GM12875 (cell line): ENCODE data around the gene THAP2.

ENCODE experiments used
- H3K4me3 ChIP-seq: one replicate; pipeline ENCODE4 v1.5.1; 2011; ENCODE audit warnings: low read depth, low read length, control low read depth
- TF ChIP-seq, protein P1 (sequence below): IDR thresholded peaks from 2 replicates; pipeline ENCODE4 v1.5.1; 2011; ENCODE audit warnings: low read depth, mild to moderate bottlenecking, control low read depth, inconsistent platforms, low read length, moderate library complexity, borderline replicate concordance; ENCODE audit not compliant: insufficient read depth

Gene THAP2

DNA sequence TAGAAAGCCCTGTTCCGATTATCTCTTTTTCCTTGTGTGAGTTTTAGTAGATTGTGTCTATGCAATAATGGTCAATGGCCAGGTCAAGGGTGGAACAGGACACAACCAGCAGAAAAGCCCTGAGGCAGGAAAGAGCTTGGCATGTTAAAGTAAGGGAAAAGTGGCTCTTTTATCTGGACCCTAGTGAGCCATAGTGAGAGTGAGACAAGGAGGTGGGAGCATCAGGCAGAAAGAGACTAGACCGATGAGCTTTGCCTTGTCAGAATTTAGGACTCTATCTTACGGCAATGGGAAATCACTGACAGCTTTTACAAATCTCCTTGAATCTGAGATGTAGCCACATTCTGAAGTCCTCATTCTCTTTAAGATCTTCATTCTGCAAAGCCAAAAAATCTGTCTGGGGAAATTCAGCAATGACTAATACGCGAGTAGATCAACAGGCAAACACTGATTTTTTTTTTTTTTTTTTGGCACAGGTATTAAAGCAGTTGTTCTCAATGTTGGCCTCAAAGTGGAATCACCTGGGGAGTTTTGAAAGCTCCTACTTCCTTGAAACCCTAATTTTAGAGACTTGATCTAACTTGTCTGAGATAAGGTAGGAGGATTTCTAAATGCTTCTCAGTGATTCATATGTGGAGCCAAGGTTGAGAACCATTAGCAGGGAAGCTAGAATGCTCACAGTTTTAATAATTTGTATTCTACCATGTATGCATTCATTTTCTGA, 55.7 kb downstream of the THAP2 start:
- H3K4me3 ChIP-seq, result no peak overlapping the region
- TF ChIP-seq, protein P1, sequence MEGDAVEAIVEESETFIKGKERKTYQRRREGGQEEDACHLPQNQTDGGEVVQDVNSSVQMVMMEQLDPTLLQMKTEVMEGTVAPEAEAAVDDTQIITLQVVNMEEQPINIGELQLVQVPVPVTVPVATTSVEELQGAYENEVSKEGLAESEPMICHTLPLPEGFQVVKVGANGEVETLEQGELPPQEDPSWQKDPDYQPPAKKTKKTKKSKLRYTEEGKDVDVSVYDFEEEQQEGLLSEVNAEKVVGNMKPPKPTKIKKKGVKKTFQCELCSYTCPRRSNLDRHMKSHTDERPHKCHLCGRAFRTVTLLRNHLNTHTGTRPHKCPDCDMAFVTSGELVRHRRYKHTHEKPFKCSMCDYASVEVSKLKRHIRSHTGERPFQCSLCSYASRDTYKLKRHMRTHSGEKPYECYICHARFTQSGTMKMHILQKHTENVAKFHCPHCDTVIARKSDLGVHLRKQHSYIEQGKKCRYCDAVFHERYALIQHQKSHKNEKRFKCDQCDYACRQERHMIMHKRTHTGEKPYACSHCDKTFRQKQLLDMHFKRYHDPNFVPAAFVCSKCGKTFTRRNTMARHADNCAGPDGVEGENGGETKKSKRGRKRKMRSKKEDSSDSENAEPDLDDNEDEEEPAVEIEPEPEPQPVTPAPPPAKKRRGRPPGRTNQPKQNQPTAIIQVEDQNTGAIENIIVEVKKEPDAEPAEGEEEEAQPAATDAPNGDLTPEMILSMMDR, result no peak

DNA sequence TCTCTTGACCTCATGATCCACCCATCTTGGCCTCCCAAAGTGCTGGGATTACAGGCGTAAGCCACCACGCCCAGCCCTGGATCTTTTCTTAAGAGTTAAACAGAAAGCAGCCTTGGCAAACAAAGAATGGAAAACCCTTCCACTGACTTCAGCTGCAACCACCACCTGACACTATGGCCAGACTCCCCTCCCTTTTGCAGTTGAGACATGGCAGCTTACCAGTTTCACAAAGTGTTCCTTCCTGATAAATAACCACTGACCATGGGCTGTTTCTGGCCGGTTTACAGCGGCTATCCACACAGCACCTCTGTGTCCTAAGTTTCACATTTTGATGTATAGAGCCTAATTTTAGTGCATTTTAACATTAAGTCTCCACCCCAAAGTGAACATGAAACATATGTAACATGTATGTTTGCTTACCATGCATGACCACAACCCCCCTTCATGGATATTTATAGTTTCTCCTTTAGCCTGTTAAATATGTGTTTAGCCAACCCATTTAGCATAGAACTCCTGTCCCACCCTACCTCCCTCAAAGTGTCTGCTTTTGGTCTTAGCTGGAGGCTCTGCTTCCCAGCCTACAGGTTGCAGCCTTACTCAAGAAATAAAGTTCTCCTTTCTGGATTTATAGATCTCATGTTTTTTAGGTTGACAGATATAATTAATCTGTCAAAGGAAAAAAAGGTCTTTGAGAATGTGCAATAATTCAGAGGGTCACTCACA, 57.8 kb downstream of the THAP2 start:
- TF ChIP-seq, protein P1, result no peak
- no peak overlapping the region for H3K4me3 ChIP-seq

DNA sequence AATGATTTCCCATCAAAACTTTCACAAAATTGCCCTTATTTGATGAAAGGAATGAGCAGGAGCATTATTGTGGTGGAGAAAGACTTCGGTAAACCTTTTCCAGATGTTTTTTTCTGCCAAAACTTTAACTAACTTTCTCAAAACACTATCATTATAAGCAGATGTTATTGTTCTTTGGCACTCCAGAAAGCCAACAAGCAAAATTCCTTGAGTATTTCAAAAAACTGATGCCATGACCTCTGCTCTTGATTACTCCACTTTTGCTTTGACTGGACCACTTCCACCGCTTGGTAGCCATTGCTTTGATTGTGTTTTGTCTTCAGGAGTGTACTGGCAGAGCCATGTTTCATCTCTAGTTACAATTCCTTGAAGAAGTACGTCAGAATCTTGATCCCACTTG, 60.9 kb downstream of the THAP2 start:
- H3K4me3 ChIP-seq, result no peak overlapping the region
- TF ChIP-seq, protein P1, result no peak

DNA sequence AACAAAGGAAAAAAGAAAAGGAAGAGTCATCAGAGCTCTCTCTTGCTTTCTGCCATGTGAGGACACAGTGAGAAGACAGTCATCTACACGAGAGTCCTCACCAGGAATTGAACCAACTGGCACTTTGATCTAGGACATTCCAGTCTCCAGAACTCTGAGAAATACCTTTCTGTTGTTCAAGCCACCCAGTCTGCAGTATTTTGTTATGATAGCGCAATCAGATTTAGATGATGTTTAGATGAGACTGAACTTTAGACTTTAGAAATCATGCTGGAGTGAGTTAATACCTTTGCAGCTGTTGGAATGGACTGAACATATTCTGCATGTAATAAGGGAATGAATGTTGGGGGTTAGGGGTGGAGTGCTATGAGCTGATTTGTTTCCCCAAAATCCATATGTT, 62.4 kb downstream of the THAP2 start:
- TF ChIP-seq, protein P1, result no peak
- no peak overlapping the region for H3K4me3 ChIP-seq

DNA sequence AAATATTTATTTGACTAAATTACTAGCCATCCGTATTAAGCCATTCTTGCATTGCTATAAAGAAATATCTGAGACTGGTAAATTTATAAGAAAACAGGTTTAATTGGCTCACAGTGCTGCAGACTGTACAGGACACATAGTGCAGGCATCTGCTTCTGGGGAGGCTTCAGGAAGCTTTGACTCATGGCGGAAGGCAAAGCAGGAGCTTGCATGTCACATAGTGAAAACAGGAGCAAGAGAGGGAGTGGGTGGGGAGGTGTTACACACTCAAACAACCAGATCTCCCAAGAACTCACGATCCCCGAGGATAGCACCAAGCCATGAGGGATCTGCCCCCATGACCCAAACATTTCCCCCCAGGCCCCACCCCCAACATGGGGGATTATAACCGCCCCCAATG, 63.9 kb downstream of the THAP2 start:
- TF ChIP-seq, protein P1, result no peak
- no peak overlapping the region for H3K4me3 ChIP-seq
